MCF 10A (cell line): ENCODE results near the gene CERS4. TPM values are rescaled to one million over a fixed set of nuclear protein-coding genes. Genes with fewer than 3 reads are reported as not detected.
A peak's percentile ranks its signal among the peaks of the same experiment; 100 is the strongest.
"Not testable (repeated sequence)": the region's sequence is repeated elsewhere in the genome, so short reads cannot be mapped to it uniquely, and the experiment has no call there.

Experiments
- BruUV-seq: library from RNA; stranded (reverse); fragments of 400-500 nt; replicated peaks from 2 replicates; lab custom pipeline; 2021; lab: Mats Ljungman, UMichigan
- CTCF ChIA-PET: fragments of 300-600 bp; sonication (Branson Sonifier 250); formaldehyde crosslinking; extraction: SDS; loops from one replicate; lab custom pipeline; 2021; ENCODE audit warnings: antibody characterized with exemption, inconsistent platforms; lab: Yijun Ruan, JAX
- POLR2A ChIA-PET: fragments of 300-600, 350-650 bp; sonication (Branson Sonifier 250); formaldehyde crosslinking; extraction: SDS; loops from one replicate; lab custom pipeline; 2020; ENCODE audit warnings: antibody characterized with exemption, inconsistent platforms; lab: Yijun Ruan, JAX
- DNase-seq: peaks from one replicate; pipeline ENCODE4 v3.0.0-alpha.2; 2018; ENCODE audit not compliant: unreplicated experiment
- H3K27ac Mint-ChIP-seq: one replicate; pipeline ENCODE4 v1.8.0; 2022; ENCODE audit warnings: mild to moderate bottlenecking, low read depth, mixed read lengths; ENCODE audit not compliant: unreplicated experiment
- H3K27me3 Mint-ChIP-seq: one replicate; pipeline ENCODE4 v1.8.0; 2022; ENCODE audit warnings: mixed read lengths; ENCODE audit not compliant: insufficient read depth, unreplicated experiment
- H3K36me3 Mint-ChIP-seq: one replicate; pipeline ENCODE4 v1.8.0; 2022; ENCODE audit warnings: mild to moderate bottlenecking, moderate library complexity, mixed read lengths; ENCODE audit not compliant: insufficient read depth, unreplicated experiment
- H3K4me1 Mint-ChIP-seq: one replicate; pipeline ENCODE4 v1.8.0; 2022; ENCODE audit warnings: mixed read lengths; ENCODE audit not compliant: insufficient read depth, unreplicated experiment
- H3K4me3 Mint-ChIP-seq: one replicate; pipeline ENCODE4 v1.8.0; 2022; ENCODE audit warnings: mild to moderate bottlenecking, moderate library complexity, mixed read lengths; ENCODE audit not compliant: unreplicated experiment
- H3K9me3 Mint-ChIP-seq: one replicate; pipeline ENCODE4 v1.8.0; 2022; ENCODE audit warnings: mixed read lengths; ENCODE audit not compliant: unreplicated experiment
- intact Hi-C: fragments of 100-400 bp; cut with micrococcal nuclease; formaldehyde crosslinking; loops from 2 replicates; pipeline ENCODE4 v1.14.1; 2022
- total RNA-seq: library from RNA; stranded (reverse); gene quantifications from 2 replicates; pipeline ENCODE4 v1.2.3, GENCODE V29; 2022
- TF ChIP-seq, protein P1 (sequence below): fragments of 200-600 bp; IDR thresholded peaks from one replicate; pipeline ENCODE4 v1.8.0; 2022; ENCODE audit warnings: antibody characterized with exemption, mild to moderate bottlenecking; ENCODE audit not compliant: unreplicated experiment

Gene CERS4
- total RNA-seq, 1 experiment from 2014 or later, result 1.5 TPM

- H3K27ac Mint-ChIP-seq, result no peak overlapping the region
- POLR2A ChIA-PET, result no interaction called here
- H3K36me3 Mint-ChIP-seq, result no peaks in the 10 kb centered on the region
- BruUV-seq, result no TSS peak
- no peaks in the 10 kb centered on the region for H3K27me3 Mint-ChIP-seq
- H3K9me3 Mint-ChIP-seq, result no peaks in the 10 kb centered on the region
- no peak overlapping the region for H3K4me3 Mint-ChIP-seq
- intact Hi-C loops, result loop anchor here (10.0 kb wide), 1 partner anchor 812 kb away; no protein-coding TSS in a partner anchor
- H3K4me1 Mint-ChIP-seq, result no peaks in the 10 kb centered on the region
- no peak for DNase-seq
- TF ChIP-seq, protein P1, sequence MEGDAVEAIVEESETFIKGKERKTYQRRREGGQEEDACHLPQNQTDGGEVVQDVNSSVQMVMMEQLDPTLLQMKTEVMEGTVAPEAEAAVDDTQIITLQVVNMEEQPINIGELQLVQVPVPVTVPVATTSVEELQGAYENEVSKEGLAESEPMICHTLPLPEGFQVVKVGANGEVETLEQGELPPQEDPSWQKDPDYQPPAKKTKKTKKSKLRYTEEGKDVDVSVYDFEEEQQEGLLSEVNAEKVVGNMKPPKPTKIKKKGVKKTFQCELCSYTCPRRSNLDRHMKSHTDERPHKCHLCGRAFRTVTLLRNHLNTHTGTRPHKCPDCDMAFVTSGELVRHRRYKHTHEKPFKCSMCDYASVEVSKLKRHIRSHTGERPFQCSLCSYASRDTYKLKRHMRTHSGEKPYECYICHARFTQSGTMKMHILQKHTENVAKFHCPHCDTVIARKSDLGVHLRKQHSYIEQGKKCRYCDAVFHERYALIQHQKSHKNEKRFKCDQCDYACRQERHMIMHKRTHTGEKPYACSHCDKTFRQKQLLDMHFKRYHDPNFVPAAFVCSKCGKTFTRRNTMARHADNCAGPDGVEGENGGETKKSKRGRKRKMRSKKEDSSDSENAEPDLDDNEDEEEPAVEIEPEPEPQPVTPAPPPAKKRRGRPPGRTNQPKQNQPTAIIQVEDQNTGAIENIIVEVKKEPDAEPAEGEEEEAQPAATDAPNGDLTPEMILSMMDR, result no peak
- CTCF ChIA-PET, result no interaction called here
Measured at GRCh38 chr19:8262431-8262830, 53.3 kb downstream of the CERS4 start.

DNA sequence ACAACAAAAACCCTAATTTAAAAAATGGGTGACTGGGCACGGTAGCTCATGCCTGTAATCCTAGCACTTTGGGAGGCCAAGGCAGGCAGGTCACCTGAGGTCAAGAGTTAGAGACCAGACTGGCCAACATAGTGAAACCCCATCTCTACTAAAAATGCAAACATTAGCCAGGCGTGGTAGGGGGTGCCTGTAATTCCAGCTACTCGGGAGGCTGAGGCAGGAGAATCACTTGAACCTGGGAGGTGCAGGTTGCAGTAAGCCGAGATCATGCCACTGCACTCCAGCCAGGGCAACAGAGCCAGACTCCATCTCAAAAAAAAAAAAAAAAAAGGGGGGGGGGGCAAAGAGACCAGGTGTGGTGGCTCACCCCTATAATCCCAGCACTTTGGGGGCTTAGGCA lies 55.1 kb downstream of the CERS4 start:
- not testable (repeated sequence) for H3K4me1 Mint-ChIP-seq, H3K4me3 Mint-ChIP-seq, H3K9me3 Mint-ChIP-seq, DNase-seq, H3K27me3 Mint-ChIP-seq, BruUV-seq, H3K27ac Mint-ChIP-seq, H3K36me3 Mint-ChIP-seq
- ChIA-PET POLR2A (interaction anchor here (0.6 to 0.8 kb wide), 2 partner anchors 13 to 26 kb away, joined by 4 read pairs; no protein-coding TSS in a partner anchor), CTCF (interaction anchor here (0.6 to 1.4 kb wide), 4 partner anchors 11 to 497 kb away, joined by 3 to 8 read pairs (median 4); no protein-coding TSS in a partner anchor)
- intact Hi-C loops, result loop anchor here (10.0 kb wide), 1 partner anchor 811 kb away; no protein-coding TSS in a partner anchor

- H3K9me3 Mint-ChIP-seq, result no peaks in the 10 kb centered on the region
- POLR2A ChIA-PET, result no interaction called here
- TF ChIP-seq, protein P1, result no peak
- peaks cover 8% of the 10 kb centered on the region for H3K4me1 Mint-ChIP-seq
- H3K36me3 Mint-ChIP-seq, result no peaks in the 10 kb centered on the region
- CTCF ChIA-PET, result interaction anchor here (0.7 to 2.0 kb wide), 2 partner anchors 313 to 384 kb away, joined by 3 to 5 read pairs; no protein-coding TSS in a partner anchor
- no peak overlapping the region for H3K27ac Mint-ChIP-seq
- no peak for DNase-seq
- no peaks in the 10 kb centered on the region for H3K27me3 Mint-ChIP-seq
- no peak overlapping the region for H3K4me3 Mint-ChIP-seq
- intact Hi-C loops, result loop anchor here (10.0 kb wide), 1 partner anchor 809 kb away; no protein-coding TSS in a partner anchor
- BruUV-seq, result no TSS peak
Measured at GRCh38 chr19:8265872-8266271, 56.7 kb downstream of the CERS4 start.

GRCh38 chr19:8269724-8270123 lies 60.6 kb downstream of the CERS4 start:
- intact Hi-C loops, result loop anchor here (10.0 kb wide), 1 partner anchor 805 kb away; no protein-coding TSS in a partner anchor
- H3K36me3 Mint-ChIP-seq, result no peaks in the 10 kb centered on the region
- no peaks in the 10 kb centered on the region for H3K9me3 Mint-ChIP-seq
- H3K4me1 Mint-ChIP-seq, result peaks cover 8% of the 10 kb centered on the region
- ChIA-PET CTCF (interaction anchor here (0.7 to 1.6 kb wide), 6 partner anchors 10 to 62 kb away, joined by 3 to 6 read pairs (median 4); no protein-coding TSS in a partner anchor), POLR2A (interaction anchor here (0.6 to 0.7 kb wide), 3 partner anchors 91 to 384 kb away, joined by 3 to 4 read pairs (median 4); no protein-coding TSS in a partner anchor)
- TF ChIP-seq, protein P1, result no peak
- no peaks in the 10 kb centered on the region for H3K27me3 Mint-ChIP-seq
- H3K27ac Mint-ChIP-seq, result no peak overlapping the region
- DNase-seq, result no peak
- H3K4me3 Mint-ChIP-seq, result peak overlapping the region; percentile 74
- BruUV-seq, result no TSS peak

DNA sequence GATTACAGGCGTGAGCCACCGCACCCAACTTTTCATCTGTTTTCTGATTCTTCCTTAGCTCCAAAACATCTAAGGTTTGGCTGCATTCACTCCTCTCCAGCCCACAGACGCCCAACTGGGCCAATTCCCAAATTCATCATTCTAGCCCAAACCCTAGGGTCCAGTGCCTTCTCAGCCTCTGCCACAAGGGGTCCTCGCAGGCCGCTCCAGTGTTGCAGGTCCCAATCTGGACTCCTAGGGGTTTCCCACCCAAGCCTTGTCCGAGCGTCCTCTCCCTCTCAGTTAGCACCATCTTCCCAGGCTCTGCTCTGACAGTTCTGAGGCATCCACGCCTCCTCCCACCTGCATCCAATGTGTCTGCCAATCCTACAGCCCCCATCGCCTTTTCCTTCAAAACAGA lies 67.3 kb downstream of the CERS4 start:
- H3K4me3 Mint-ChIP-seq, H3K36me3 Mint-ChIP-seq, intact Hi-C loops, CTCF ChIA-PET, POLR2A ChIA-PET, H3K9me3 Mint-ChIP-seq, H3K4me1 Mint-ChIP-seq, DNase-seq, H3K27me3 Mint-ChIP-seq, H3K27ac Mint-ChIP-seq, BruUV-seq: not testable (repeated sequence)

DNA sequence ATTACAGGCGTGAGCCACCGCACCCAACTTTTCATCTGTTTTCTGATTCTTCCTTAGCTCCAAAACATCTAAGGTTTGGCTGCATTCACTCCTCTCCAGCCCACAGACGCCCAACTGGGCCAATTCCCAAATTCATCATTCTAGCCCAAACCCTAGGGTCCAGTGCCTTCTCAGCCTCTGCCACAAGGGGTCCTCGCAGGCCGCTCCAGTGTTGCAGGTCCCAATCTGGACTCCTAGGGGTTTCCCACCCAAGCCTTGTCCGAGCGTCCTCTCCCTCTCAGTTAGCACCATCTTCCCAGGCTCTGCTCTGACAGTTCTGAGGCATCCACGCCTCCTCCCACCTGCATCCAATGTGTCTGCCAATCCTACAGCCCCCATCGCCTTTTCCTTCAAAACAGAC lies 82.2 kb downstream of the CERS4 start:
- H3K9me3 Mint-ChIP-seq, H3K27ac Mint-ChIP-seq, CTCF ChIA-PET, intact Hi-C loops, BruUV-seq, H3K4me3 Mint-ChIP-seq, H3K4me1 Mint-ChIP-seq, H3K36me3 Mint-ChIP-seq, POLR2A ChIA-PET, H3K27me3 Mint-ChIP-seq, DNase-seq: not testable (repeated sequence)
